Left kidney (tissue), 2 donors: Measurements from ENCODE around the gene GPR37L1. TPM values are rescaled to one million over a fixed set of nuclear protein-coding genes. Genes with fewer than 3 reads are reported as not detected.
"Not testable (repeated sequence)": the region's sequence is repeated elsewhere in the genome, so short reads cannot be mapped to it uniquely, and the experiment has no call there.

Source experiments
- DNase-seq: peaks from one replicate; pipeline ENCODE4 v3.0.0-alpha.2; 2013
- polyA plus RNA-seq: library from polyadenylated mRNA; unstranded; fragments of 120-200 nt; gene quantifications from one replicate; pipeline ENCODE4 v1.2.1, GENCODE V29; 2013; ENCODE audit not compliant: insufficient read length

GPR37L1 gene
- polyA plus RNA-seq, 1 donor, result 0.12 TPM

DNA sequence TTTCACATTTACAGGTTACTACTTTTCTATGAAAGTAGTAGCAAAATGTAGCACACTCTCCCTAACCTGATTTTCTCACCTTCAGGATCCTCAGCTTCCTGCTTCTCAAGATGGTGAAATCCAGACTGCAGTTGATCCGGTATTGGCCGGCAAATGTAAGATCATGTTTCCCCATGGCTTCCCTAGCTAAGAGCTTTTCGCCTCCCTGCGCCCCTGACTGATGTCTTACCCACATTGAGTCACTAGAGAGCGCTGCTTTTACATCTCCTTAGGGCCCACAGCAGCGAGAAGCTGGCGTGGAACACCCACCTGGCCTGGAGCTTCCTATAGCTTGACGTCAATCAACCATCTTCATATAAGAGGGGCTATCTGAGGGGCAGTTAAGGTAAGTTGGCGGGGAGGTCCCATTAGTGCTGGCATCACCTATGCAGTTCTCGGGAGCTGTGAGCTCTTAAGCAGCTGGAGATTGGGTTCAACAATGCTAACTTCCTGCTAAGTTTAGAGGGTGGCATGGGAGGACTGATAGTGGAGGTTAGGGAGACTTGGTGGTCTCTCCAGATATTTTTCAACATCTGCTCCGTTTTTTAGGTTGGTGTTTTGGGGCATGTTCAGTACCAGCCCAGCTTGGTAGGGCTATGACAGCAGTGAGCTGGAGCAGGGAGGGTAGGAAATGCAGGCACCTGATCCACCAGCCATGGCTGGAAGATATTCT lies 32.2 kb downstream of the GPR37L1 start:
- DNase-seq, result peak; percentile 85

DNA sequence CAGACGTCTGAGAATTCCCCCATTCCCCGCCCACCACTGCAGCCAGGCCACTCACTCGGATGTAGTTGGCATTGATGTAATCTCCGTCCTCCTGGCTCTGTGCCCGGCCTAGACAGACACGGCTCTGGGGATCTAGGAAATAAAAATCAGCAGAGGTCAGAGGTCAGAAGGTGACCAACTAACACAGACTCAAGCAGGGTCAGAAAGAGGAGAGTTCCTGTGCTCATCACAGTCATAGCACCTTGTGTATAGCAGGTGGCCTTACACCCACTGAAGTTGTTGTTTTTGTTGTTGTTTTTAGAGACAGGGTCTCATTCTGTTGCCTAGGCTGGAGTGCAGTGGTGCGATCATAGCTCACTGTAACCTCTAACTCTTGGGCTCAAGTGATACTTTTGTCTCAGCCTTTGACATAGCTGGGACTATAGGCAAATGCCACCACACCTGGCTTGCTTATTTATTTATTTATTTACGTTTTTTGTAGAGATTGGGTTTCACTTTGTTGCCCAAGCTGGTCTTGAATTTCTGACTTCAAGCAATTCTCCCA lies 32.8 kb downstream of the GPR37L1 start:
- no peak for DNase-seq

- no peak for DNase-seq
Observed at GRCh38 chr1:202156590-202156989, 33.9 kb downstream of the GPR37L1 start.

DNA sequence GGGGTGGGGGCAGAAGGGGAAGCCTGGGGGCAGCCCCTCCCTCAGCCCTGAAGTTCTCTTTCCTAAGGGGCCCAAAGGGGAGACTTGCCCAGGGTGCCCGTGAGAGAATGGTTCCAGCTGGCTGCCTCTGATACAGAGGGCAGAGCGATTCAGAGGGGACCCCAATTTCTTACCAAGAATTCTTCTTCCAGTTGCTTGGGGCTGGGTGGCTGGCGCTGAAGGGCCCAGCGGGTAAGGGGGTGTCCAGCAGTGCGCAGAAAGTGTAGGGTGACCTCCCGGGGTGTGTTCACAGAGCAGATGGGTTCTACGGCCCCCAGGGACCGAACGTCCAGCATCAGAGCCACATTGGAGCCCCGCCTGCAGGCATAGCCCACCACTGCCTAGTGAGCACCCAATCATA lies 35.2 kb downstream of the GPR37L1 start:
- DNase-seq, result no peak

DNA sequence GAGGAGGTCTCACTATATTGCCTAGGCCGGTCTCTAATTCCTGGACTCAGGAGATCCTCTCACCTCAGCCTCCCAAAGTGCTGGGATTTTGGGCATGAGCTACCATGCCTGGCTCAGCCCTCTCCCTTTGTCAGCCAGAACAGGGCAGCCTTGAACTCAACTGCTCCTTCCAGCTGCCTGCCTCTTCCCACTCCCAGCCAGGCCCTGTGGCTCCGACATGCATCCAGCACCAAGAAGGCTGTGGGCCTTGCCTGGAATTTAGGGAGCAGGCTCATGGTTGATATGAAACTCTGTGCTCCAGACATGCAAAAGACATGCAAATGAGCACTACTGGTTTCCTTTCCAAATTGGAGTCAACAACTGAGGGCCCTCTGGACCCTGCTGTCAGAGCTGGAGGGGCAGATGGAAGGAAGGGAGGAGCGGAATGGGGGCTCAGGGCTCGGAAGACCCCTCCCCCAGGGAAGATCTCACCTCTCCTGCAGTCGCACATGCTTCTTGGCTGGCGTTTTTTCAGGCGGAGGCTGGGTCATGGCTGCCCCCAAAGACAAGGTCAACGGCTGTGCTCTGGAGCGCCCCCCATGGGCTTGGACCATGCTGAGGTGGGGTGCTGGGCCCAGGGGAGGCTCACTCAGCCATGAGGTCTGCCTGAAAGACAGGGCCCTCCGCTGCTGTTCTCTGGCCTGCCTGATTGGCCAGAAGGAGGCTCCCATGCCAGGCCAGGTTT lies 36.3 kb downstream of the GPR37L1 start:
- DNase-seq, result no peak

DNA sequence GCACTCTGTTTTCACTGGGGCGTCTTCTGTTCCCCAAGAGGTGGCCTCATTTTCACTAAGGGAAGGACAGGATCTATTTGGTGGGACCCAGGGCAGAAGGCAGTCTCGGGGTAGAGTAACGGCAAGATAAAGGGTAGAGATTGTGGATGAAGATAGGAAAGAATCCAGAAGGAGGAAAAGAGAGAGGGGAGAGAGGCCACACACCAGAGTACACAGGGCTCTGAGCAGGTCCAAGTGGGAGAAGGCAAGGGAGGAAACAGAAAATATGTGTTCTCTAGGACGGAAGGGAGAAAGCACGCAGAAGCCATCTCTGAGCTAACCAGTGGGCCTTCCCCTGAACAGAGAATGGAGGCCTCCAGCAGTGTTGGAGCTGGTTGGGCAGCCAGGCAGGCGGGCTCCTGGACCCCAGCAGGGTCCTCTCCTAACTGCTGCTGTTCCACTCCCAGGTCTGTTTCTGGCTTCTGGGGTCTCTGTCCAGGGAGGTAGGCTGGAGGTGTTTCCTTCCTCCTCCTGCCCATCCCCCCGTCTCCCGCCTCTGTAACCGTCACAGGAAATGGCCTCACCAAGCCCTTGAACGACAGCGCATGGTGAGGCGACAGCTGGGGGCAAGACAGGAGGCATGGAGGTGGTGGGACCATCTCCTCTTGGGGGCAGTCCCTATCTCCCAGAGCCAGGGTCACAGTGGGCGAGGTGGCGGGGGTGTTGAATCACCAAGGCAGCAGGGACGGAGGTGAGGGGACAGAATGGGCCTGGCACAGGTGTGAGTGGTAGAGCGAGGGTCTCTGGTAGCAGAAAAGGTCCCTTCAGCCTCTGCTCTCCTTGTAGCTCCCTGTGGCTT lies 37.0 kb downstream of the GPR37L1 start:
- DNase-seq, result no peak

DNA sequence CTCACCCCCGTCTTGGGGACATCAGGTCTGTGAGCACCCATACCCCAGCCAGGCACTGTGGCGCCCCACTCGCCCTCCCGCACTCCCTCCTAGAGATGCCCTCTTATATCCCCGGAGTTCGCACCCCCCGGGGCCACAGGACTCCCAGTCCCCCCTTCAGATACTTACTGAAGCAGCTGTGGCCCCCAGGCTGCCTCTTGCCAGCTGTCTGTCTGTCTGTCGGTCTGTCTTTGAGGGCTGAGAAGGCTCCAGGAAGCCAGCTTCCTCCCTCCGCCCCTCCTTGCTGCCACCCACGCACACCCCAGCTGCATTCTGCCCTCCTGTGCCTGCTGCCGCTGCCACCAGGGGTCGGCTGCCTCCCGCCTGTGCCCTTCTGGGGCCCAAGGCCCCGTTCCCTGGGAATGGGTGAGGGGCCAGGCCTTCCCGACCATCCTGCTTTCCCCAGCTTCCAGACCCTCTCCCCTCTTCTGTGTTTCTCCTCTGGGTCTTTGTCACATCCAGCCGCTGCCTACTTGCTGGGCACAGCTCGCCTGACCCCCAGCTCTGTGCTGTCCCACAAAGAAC lies 37.7 kb downstream of the GPR37L1 start, which contains the start of gene PTPN7:
Gene PTPN7, minus strand, starts transcription at position 226 of the 564 bp plus-strand sequence. CDS start 1,200 bp downstream, outside the sequence.
- DNase-seq, result no peak

DNA sequence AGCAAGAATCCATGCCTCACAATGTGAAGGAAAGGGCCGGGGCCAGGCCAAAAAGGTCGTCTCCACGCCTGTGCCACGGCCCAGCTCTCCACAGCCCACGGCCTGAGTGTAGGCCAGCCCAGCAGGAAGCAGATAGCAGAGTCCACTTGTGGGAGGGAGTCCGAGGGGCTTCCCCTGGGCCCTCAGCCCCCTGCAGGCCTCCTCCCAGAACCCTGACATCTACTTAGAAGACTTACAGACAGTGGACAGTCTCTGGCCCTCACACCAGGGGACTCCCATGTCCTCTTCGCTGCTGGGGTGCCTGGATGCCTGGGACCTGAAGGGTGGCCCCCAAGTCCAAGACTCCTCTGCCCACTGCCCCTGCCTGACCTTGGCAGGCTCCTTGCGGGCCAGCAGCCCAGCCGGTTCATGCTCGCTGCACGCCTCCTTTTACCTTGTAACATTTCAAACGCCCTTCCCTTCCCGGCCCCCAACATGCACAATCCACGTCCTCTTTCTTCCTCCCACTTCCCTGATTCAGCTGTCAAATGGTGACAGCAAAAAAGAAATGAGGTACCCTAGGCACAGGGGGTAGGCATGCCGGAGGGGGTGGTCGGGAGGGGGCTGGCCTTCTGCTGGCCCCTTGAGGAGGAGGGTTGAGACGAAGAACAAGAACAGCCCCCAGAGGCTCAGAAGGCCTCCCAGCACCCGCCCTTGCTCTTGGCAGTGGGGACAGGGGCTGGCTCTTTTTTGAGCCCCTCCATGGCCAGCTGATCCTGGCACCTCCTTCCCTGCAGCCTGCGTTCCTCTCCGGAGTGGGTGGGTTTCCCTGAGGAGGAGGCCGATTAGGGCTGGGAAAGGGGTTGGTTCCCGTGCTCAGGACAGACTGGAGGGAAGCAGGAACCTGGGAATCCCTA lies 38.7 kb downstream of the GPR37L1 start:
- DNase-seq, result no peak

DNA sequence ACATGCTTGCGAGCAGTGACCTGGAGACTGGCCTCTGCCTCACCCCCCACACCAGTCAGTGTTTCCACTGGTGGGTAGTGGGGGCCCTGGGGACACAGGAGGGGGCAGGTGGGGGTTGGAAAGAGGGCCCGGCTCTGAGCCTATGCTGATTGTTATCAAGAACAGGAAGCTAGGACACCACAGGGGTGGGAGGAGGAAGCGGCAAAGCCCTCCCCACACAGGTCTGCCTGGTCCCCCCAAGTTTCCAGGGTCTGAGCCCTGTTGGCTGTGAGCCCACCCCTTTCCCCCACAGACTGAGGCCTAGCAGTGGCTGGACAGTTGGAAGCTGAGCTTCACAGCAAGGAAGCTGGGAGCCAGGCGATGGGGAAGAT lies 39.3 kb downstream of the GPR37L1 start:
- DNase-seq, result no peak

DNA sequence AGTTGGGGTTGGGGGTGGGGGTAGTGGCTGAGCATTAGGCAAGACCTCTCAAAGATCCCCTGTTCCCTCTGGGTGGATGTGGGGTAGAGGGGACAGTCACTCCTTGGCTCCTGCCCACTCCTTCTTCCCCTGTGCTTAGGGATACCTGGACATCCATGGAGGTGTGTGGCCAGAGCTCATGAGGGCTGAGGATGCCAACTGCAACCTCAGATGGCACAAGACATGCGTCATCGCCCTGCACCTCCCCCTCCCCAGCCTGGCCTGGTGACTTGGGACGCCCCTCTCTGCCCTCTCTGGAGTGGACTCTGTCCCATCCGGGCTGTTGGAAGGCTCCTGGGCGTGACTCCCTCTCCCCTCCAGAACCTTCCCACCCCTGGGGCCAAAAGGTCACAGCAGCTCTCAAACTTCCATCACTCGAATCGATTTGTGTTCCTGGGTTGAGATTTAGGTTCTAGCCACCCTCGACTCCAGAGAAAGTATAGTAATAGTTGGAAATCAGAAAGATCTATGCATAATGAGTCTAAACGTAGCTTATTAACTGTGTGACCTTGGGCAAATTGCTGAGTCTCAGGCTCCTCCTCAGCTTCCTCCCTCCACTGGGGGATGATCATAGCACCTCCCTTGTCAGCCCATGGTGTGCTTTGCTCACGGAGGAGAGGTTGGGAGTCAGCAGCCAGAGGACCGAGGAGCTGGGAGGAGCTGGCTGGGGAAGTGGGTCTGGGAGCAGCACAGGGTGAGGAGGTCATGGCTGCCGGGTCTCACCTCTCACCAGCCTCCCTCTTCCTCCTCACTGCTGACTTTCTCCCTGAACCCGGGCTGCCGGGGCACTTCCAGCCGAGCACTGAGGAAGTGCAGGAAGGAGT lies 39.9 kb downstream of the GPR37L1 start:
- no peak for DNase-seq

DNA sequence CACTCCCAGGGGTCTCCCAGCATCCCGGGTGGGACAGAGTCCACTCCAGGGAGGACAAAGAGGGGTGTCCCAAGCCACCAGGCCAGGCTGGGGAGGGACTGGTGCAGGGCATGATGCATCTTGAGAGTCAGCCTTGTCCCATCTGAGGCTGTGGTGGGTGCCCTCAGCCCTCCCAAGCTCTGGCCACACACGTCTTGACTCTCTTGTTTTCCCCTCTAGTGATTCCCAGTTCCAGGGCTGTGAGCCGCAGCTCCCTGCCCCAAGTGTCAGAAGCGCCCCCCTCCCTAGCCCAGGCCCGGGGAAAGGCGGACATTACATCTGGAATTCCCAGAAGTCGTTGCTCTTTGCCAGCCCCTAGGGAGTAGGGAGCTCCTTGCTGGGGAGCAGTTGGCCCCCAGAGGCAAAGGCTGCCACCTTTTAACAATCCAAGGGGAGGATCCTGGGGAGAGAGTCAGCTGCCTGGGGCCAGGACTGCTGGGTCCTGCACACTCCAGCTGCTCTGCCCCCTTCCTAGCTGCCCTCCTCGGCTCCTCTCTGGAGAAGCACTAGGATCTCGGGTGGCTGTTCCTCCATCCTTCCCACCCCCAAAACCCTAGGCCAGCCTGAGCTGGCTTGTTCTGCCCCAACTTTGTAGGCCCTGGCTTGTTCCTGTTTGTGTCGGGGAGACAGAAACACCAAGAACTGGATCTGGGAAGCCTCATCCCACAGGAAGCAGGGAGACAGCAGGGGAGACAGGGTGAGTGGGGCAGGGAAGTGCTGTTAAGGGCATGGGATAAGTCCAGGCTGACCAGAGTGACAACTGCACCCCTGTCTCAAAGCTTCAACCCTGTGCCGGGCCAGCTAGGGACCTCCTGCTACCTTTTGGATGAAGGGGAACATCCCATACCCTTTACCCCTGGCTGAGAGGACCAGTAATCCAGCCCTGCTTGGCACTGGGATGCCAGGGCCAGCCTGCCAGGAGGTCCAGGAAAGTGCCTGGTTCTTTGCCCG lies 40.9 kb downstream of the GPR37L1 start:
- DNase-seq, result no peak

GRCh38 chr1:202164271-202165037 lies 41.7 kb downstream of the GPR37L1 start:
- DNase-seq, result no peak

DNA sequence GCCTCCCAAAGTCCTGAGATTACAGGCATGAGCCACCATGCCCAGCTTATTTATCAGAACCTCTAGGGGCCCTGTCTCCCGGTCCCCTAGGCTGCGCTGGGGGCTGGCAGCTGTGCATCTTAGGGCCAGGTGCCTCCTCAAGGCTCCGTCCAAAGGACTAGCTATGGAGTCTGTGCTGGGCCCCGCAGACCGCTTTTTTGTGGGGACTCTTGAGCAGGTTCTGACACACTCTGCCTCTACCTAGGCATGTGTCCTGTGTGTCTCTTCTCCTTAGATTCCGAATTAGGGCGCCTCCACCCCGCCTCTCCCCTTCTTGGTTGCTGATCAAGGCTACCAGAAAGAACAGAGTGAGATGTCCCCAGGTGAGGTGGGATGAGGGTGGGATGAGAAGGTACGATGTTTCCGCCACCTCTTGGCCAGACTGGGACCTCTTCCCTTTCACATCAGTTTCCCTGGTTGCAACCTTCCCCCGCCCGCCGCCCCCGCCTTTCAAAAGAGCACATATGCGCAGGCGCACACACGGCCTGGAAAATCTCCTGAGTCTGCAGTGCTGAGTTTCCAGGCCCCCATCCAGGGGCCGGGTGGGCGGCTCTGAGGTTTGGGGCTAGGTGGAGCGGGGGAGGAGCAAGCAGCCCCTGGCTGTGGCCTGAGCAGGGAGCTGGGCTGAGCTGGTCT lies 42.7 kb downstream of the GPR37L1 start:
- no peak for DNase-seq

- no peak for DNase-seq
Observed at GRCh38 chr1:202165942-202166843, 43.5 kb downstream of the GPR37L1 start.

DNA sequence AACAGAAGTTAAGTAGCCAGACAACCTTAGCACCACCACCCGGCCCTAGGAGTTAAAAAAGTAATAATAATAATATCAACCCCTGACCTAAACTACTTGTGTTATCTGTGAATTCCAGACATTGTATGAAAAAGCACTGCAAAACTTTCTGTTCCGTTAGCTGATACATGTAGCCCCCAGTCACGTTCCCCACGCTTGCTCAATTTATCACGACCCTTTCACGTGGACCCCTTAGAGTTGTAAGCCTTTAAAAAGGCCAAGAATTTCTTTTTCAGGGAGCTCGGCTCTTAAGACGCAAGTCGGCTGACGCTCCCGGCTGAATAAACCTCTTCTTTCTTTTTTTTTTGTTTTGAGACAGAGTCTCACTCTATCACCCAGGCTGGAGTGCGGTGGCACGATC lies 44.3 kb downstream of the GPR37L1 start:
- DNase-seq, result not testable (repeated sequence)

DNA sequence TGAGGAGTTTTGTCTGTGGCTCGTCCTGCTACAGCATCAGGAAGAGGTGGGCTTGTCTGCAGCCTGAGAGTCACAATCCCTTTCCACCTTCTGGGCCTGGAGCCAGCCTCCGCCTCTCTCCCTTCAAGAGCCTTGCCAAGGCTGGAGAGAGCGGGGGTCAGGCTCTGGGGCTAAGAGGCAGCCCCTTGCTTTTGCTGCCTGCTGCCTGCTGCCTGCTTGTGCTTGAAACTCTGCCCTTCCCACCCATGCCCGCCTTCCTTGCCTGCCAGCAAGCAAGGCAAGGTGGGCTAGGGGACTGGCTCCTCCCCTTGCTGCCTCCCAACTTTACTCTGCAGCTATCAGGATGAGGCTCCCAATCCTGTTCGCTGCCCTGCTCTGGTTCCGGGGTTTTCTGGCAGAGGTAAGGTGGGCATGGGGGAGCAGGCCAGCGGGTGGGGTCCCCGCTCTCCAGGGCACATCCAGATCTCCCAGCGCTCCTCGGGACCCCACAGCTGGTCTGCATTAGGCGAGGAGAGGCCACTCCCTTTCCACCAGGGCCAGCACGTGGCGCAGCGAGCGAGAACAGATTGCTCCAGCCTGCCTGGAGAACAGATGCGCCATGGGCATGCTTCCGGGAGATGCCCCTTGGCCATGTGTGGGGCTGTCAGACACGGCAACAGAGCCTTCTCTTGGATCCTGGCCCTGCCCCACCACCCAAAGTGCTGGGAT lies 45.1 kb downstream of the GPR37L1 start:
- no peak for DNase-seq
